A549 (cell line): ENCODE results near the gene ALDH3B1. TPM values are rescaled to one million over a fixed set of nuclear protein-coding genes. Genes with fewer than 3 reads are reported as not detected.

Source experiments
- ATOH8 ChIP-seq: fragments of 250-450 bp; sonication (Bioruptor Pico); IDR thresholded peaks from 2 replicates; pipeline ENCODE4 v1.5.0; 2020; ENCODE audit warnings: low read depth, mild to moderate bottlenecking, moderate library complexity
- BCL3 ChIP-seq: fragments of >200 bp; sonication (Bioruptor Twin); formaldehyde crosslinking; IDR thresholded peaks from 3 replicates; pipeline ENCODE4 v1.6.1; 2016
- CBX2 ChIP-seq: fragments of 200-600 bp; sonication (generic); IDR thresholded peaks from 2 replicates; pipeline ENCODE4 v1.6.1; 2016; ENCODE audit warnings: low read depth, mild to moderate bottlenecking, borderline replicate concordance
- CHD2 ChIP-seq: fragments of 150-350 bp; IDR thresholded peaks from 2 replicates; pipeline ENCODE4 v1.6.1; 2014; ENCODE audit warnings: low read length; ENCODE audit not compliant: partially characterized antibody
- CHD4 ChIP-seq: fragments of 200-600 bp; sonication (generic); IDR thresholded peaks from 2 replicates; pipeline ENCODE4 v1.6.1; 2016; ENCODE audit warnings: antibody characterized with exemption, mild to moderate bottlenecking, borderline replicate concordance
- EHF ChIP-seq: fragments of 250-450 bp; sonication (Bioruptor Pico); IDR thresholded peaks from 2 replicates; pipeline ENCODE4 v1.5.0; 2020; ENCODE audit warnings: mild to moderate bottlenecking
- EHMT2 ChIP-seq: fragments of 200-600 bp; sonication (generic); IDR thresholded peaks from 2 replicates; pipeline ENCODE4 v1.6.1; 2016; ENCODE audit warnings: antibody characterized with exemption, low read depth, mild to moderate bottlenecking, moderate library complexity
- FOSB ChIP-seq: fragments of 250-450 bp; sonication (Bioruptor Pico); IDR thresholded peaks from 2 replicates; pipeline ENCODE4 v1.5.0; 2020; ENCODE audit warnings: mild to moderate bottlenecking, moderate library complexity
- FOSL2 ChIP-seq, 2 experiments: fragments of 450-650 bp in 1 of 2; fragments of >200 bp in 1 of 2; sonication (Bioruptor Twin) in 1 of 2; formaldehyde crosslinking; IDR thresholded peaks; 2 replicates each; pipeline versions ENCODE4 v1.5.0 to v1.6.1; 2016 to 2020; ENCODE audit warnings: mild to moderate bottlenecking in 1 of 2, moderate library complexity in 1 of 2
- GATA3 ChIP-seq: IDR thresholded peaks from 2 replicates; pipeline ENCODE4 v1.6.1; 2012; ENCODE audit warnings: borderline replicate concordance
- HDAC2 ChIP-seq: fragments of 200-600 bp; sonication (generic); IDR thresholded peaks from 2 replicates; pipeline ENCODE4 v1.6.1; 2016
- HMGXB4 ChIP-seq: fragments of 250-450 bp; sonication (Bioruptor Pico); IDR thresholded peaks from 2 replicates; pipeline ENCODE4 v1.5.0; 2021; ENCODE audit warnings: mild to moderate bottlenecking, moderate library complexity, borderline replicate concordance
- HOXA7 ChIP-seq: fragments of 250-450 bp; sonication (Bioruptor Pico); IDR thresholded peaks from 2 replicates; pipeline ENCODE4 v1.5.0; 2020; ENCODE audit warnings: mild to moderate bottlenecking, moderate library complexity
- HOXB5 ChIP-seq: fragments of 250-450 bp; sonication (Bioruptor Pico); IDR thresholded peaks from 2 replicates; pipeline ENCODE4 v1.5.0; 2020; ENCODE audit warnings: mild to moderate bottlenecking, moderate library complexity
- KDM1A ChIP-seq: fragments of 200-600 bp; sonication (generic); IDR thresholded peaks from 2 replicates; pipeline ENCODE4 v1.6.1; 2016; ENCODE audit warnings: low read depth, mild to moderate bottlenecking
- MAFK ChIP-seq: fragments of 450-650 bp; IDR thresholded peaks from 2 replicates; pipeline ENCODE4 v1.6.1; 2014; ENCODE audit not compliant: partially characterized antibody
- MAZ ChIP-seq: fragments of 150-350 bp; IDR thresholded peaks from 2 replicates; pipeline ENCODE4 v1.6.1; 2014; ENCODE audit warnings: antibody characterized with exemption, low read depth, low read length, borderline replicate concordance
- MYC ChIP-seq: IDR thresholded peaks from 2 replicates; pipeline ENCODE4 v1.6.1; 2012; ENCODE audit warnings: mild to moderate bottlenecking, inconsistent platforms, low read length, improper control_type of control experiment, borderline replicate concordance
- POLR2AphosphoS2 ChIP-seq: conservative IDR thresholded peaks from 2 replicates; pipeline ENCODE4 v1.6.1; 2012; ENCODE audit warnings: low read length, improper control_type of control experiment, inconsistent platforms
- RAD21 ChIP-seq, 2 experiments: fragments of >200 bp in 1 of 2; sonication (Bioruptor Twin) in 1 of 2; formaldehyde crosslinking in 1 of 2; IDR thresholded peaks in 1 of 2; conservative IDR thresholded peaks in 1 of 2; 2 replicates in 1 of 2; 3 replicates in 1 of 2; pipeline ENCODE4 v1.6.1; 2012 to 2018; ENCODE audit warnings: inconsistent platforms in 1 of 2
- RCOR1 ChIP-seq: fragments of 150-350 bp; IDR thresholded peaks from 2 replicates; pipeline ENCODE4 v1.6.1; 2014; ENCODE audit warnings: antibody characterized with exemption, low read length, low read depth
- REST ChIP-seq: fragments of 200-600 bp; sonication (generic); IDR thresholded peaks from 2 replicates; pipeline ENCODE4 v1.6.1; 2016; ENCODE audit warnings: antibody characterized with exemption, mild to moderate bottlenecking, moderate library complexity
- RFX5 ChIP-seq: fragments of 450-650 bp; IDR thresholded peaks from 2 replicates; pipeline ENCODE4 v1.7.1; 2014; ENCODE audit warnings: antibody characterized with exemption, mild to moderate bottlenecking, moderate library complexity
- RNF2 ChIP-seq: fragments of 200-600 bp; sonication (generic); IDR thresholded peaks from 2 replicates; pipeline ENCODE4 v1.6.1; 2016; ENCODE audit warnings: low read depth, mild to moderate bottlenecking, antibody characterized with exemption, moderate library complexity, borderline replicate concordance
- SREBF2 ChIP-seq: fragments of 450-650 bp; IDR thresholded peaks from 2 replicates; pipeline ENCODE4 v1.6.1; 2014; ENCODE audit warnings: mild to moderate bottlenecking, moderate library complexity
- ZSCAN20 ChIP-seq: fragments of 250-450 bp; sonication (Bioruptor Pico); IDR thresholded peaks from 2 replicates; pipeline ENCODE4 v1.8.0; 2022; ENCODE audit warnings: mild to moderate bottlenecking, moderate library complexity
- polyA plus RNA-seq, 4 experiments: library from polyadenylated mRNA; depleted of rRNA in 3 of 4; stranded (reverse); fragments of >200 nt; fragmentation: RNase III in 1 of 4; extraction: RNeasy Plus Mini Kit Qiagen cat#74134 plus additional on column Dnase treatment in 1 of 4; gene quantifications; 2 replicates in 3 of 4; 3 replicates in 1 of 4; pipeline ENCODE4 v1.2.3, GENCODE V29; 2011 to 2017
- TF ChIP-seq, protein P1 (sequence below): fragments of 150-350 bp; IDR thresholded peaks from 2 replicates; pipeline ENCODE4 v1.6.1; 2014; ENCODE audit warnings: low read depth, mild to moderate bottlenecking, low read length
- TF ChIP-seq, protein P2 (sequence below): fragments of 450-650 bp; IDR thresholded peaks from 2 replicates; pipeline ENCODE4 v1.6.1; 2014; ENCODE audit warnings: antibody characterized with exemption
- TF ChIP-seq, protein P3 (sequence below): IDR thresholded peaks from 2 replicates; pipeline ENCODE4 v1.6.1; 2012; ENCODE audit warnings: low read depth, borderline replicate concordance

Gene ALDH3B1
- polyA plus RNA-seq, 2 of the 4 experiments (the other 2 are of a cell fraction) = 93.7 to 130 TPM

DNA sequence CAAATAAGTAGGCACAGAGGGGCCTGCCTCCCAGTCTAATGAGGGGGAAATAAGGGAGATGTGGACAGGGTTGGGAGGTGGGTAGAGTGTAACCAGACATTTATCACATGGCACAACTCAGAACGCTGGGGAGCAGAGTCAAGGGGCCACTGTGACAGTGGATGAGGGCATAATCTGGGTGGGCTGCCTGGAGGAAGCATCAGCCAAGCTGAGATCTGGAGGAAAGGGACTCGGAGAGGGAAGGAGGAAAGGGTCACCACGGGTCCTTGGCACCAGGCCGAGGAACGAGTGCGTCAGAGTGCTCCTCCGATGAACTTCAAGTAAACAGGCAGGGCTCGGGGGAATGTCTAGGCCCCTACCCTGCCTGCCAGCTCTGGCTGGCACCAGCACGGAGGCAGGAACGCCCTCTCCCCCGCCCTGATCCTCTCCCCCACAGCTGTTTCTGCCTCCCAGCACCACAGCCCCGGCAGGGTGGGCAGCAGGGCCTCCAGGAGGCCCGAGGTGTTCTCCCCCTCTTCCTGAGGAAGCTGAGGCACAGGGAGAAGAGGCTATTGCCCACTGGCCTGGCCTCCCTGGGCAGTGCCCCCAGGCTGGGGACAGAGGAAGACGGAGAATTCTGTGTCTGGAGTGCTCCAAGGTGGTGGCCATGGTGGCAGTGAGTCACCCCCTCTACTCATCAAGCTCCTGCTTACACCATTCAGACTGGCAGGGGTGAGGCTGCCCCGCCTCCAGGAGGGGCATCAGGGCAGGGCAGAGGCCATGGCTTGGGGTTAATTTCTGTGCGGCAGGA is 4.2 kb downstream of the ALDH3B1 start (continued):
- TF ChIP-seq RCOR1 (0 out of 2 replicates have a peak, but pooled peaks have one; percentile 88), HDAC2 (no peak), RFX5 (no peak), MAFK (no peak), CHD4 (no peak), HOXA7 (CRISPR knock-in tag) (peak; percentile 96), FOSB (CRISPR knock-in tag) (peak; percentile 89), HOXB5 (CRISPR knock-in tag) (peak; percentile 73; the same call in 1 of the 2 replicates), CHD2 (no peak), HMGXB4 (CRISPR knock-in tag) (no peak), EHF (CRISPR knock-in tag) (peak; percentile 92; the same call in 1 of the 2 replicates), EHMT2 (no peak), GATA3 (peak; percentile 94), KDM1A (no peak; the same call in 1 of the 2 replicates), ATOH8 (CRISPR knock-in tag) (no peak), CBX2 (no peak), RNF2 (no peak), FOSL2 (IDR thresholded peaks at IDR 0.05) (peak; percentile 86), FOSL2 (CRISPR knock-in tag; IDR thresholded peaks at IDR 0.05) (peak; percentile 97), SREBF2 (no peak), MAZ (no peak), ZSCAN20 (CRISPR knock-in tag) (peak; percentile 88), BCL3 (peak; percentile 84; the same call in 1 of the 3 replicates), RAD21 (conservative IDR thresholded peaks at IDR 0.05 in 1 of 2, IDR thresholded peaks at IDR 0.05 in 1 of 2) (peak in 1 of 2 experiments; percentile 5; a peak in 2 of 5 replicates), POLR2AphosphoS2 (peak; percentile 67; the same call in 1 of the 2 replicates), MYC (peak; percentile 30; the same call in 1 of the 2 replicates), REST (no peak)
- TF ChIP-seq, protein P1, sequence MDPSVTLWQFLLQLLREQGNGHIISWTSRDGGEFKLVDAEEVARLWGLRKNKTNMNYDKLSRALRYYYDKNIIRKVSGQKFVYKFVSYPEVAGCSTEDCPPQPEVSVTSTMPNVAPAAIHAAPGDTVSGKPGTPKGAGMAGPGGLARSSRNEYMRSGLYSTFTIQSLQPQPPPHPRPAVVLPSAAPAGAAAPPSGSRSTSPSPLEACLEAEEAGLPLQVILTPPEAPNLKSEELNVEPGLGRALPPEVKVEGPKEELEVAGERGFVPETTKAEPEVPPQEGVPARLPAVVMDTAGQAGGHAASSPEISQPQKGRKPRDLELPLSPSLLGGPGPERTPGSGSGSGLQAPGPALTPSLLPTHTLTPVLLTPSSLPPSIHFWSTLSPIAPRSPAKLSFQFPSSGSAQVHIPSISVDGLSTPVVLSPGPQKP = no peak
- TF ChIP-seq, protein P2, sequence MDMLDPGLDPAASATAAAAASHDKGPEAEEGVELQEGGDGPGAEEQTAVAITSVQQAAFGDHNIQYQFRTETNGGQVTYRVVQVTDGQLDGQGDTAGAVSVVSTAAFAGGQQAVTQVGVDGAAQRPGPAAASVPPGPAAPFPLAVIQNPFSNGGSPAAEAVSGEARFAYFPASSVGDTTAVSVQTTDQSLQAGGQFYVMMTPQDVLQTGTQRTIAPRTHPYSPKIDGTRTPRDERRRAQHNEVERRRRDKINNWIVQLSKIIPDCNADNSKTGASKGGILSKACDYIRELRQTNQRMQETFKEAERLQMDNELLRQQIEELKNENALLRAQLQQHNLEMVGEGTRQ = no peak
- TF ChIP-seq, protein P3, sequence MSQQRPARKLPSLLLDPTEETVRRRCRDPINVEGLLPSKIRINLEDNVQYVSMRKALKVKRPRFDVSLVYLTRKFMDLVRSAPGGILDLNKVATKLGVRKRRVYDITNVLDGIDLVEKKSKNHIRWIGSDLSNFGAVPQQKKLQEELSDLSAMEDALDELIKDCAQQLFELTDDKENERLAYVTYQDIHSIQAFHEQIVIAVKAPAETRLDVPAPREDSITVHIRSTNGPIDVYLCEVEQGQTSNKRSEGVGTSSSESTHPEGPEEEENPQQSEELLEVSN = no peak; the same call in none of the 2 replicates
